ENCODE results near the gene NHERF1. TPM values are rescaled to one million over a fixed set of nuclear protein-coding genes. Genes with fewer than 3 reads are reported as not detected.

The NHERF1 gene
- total and polyA plus RNA-seq, 5 donors: 6.1 to 11.6 (median 9.2) TPM

- Histone ChIP-seq H3K9me3 (ENCODE audit: control insufficient read depth, low read length) (no peaks in the 10 kb centered on the region), H3K4me3 (ENCODE audit: low read length) (peak overlapping the region; percentile 73), H3K27me3 (ENCODE audit: control insufficient read depth, insufficient read depth) (no peaks in the 10 kb centered on the region), H3K27ac (ENCODE audit: low read length) (no peak overlapping the region), H3K4me1 (ENCODE audit: control insufficient read depth, insufficient read depth, low read length) (peaks cover 6% of the 10 kb centered on the region)
- intact Hi-C loops (cut with DNase I): no loop called here
- 67% methylated on average over 13 of the region's 13 CpGs for WGBS
- ATAC-seq (no peak), DNase-seq (peak in 2 of 3 donors; percentile 27 to 36)
Observed at GRCh38 chr17:74750327-74751069, 2.1 kb downstream of the NHERF1 start.

- no peaks in the 10 kb centered on the region for H3K27me3 ChIP-seq (ENCODE audit: control insufficient read depth, insufficient read depth)
- 85% methylated on average over 9 of the region's 9 CpGs for WGBS
- ATAC-seq (no peak), DNase-seq (peak in 1 of 3 donors; percentile 13)
- no peaks in the 10 kb centered on the region for H3K9me3 ChIP-seq (ENCODE audit: control insufficient read depth, low read length)
- H3K4me1 ChIP-seq (ENCODE audit: control insufficient read depth, insufficient read depth, low read length): peaks cover 6% of the 10 kb centered on the region
- intact Hi-C loops (cut with DNase I): no loop called here
- no peak overlapping the region for H3K4me3 ChIP-seq (ENCODE audit: low read length)
- H3K27ac ChIP-seq (ENCODE audit: low read length): no peak overlapping the region
Observed at GRCh38 chr17:74752415-74752814, 4.0 kb downstream of the NHERF1 start.

GRCh38 chr17:74752822-74753401 is 4.5 kb downstream of the NHERF1 start:
- Histone ChIP-seq H3K27me3 (ENCODE audit: control insufficient read depth, insufficient read depth) (no peaks in the 10 kb centered on the region), H3K4me3 (ENCODE audit: low read length) (no peak overlapping the region), H3K4me1 (ENCODE audit: control insufficient read depth, insufficient read depth, low read length) (peaks cover 9% of the 10 kb centered on the region), H3K9me3 (ENCODE audit: control insufficient read depth, low read length) (no peaks in the 10 kb centered on the region), H3K27ac (ENCODE audit: low read length) (no peak overlapping the region)
- intact Hi-C loops (cut with DNase I): no loop called here
- DNase-seq (peak in 2 of 3 donors; percentile 7 to 30), ATAC-seq (no peak)
- WGBS: 92% methylated on average over 7 of the region's 7 CpGs

GRCh38 chr17:74754832-74755231 is 6.4 kb downstream of the NHERF1 start:
- ATAC-seq (no peak), DNase-seq (peak in 1 of 3 donors; percentile 2)
- no peaks in the 10 kb centered on the region for H3K9me3 ChIP-seq (ENCODE audit: control insufficient read depth, low read length)
- no peak overlapping the region for H3K27ac ChIP-seq (ENCODE audit: low read length)
- intact Hi-C loops (cut with DNase I): no loop called here
- H3K27me3 ChIP-seq (ENCODE audit: control insufficient read depth, insufficient read depth): no peaks in the 10 kb centered on the region
- H3K4me1 ChIP-seq (ENCODE audit: control insufficient read depth, insufficient read depth, low read length): peaks cover 17% of the 10 kb centered on the region
- H3K4me3 ChIP-seq (ENCODE audit: low read length): no peak overlapping the region
- WGBS: 88% methylated on average over 3 of the region's 3 CpGs

GRCh38 chr17:74755533-74755932 is 7.1 kb downstream of the NHERF1 start:
- no peak for ATAC-seq
- no peaks in the 10 kb centered on the region for H3K27me3 ChIP-seq (ENCODE audit: control insufficient read depth, insufficient read depth)
- peaks cover 11% of the 10 kb centered on the region for H3K4me1 ChIP-seq (ENCODE audit: control insufficient read depth, insufficient read depth, low read length)
- H3K4me3 ChIP-seq (ENCODE audit: low read length): no peak overlapping the region
- WGBS: 89% methylated on average over 8 of the region's 8 CpGs
- H3K9me3 ChIP-seq (ENCODE audit: control insufficient read depth, low read length): no peaks in the 10 kb centered on the region
- intact Hi-C loops (cut with DNase I): no loop called here
- no peak overlapping the region for H3K27ac ChIP-seq (ENCODE audit: low read length)
- DNase-seq: peak in 1 of 3 donors; percentile 14

- no peak overlapping the region for H3K4me3 ChIP-seq (ENCODE audit: low read length)
- no peaks in the 10 kb centered on the region for H3K27me3 ChIP-seq (ENCODE audit: control insufficient read depth, insufficient read depth)
- ATAC-seq: no peak
- H3K27ac ChIP-seq (ENCODE audit: low read length): no peak overlapping the region
- no peaks in the 10 kb centered on the region for H3K9me3 ChIP-seq (ENCODE audit: control insufficient read depth, low read length)
- H3K4me1 ChIP-seq (ENCODE audit: control insufficient read depth, insufficient read depth, low read length): peaks cover 14% of the 10 kb centered on the region
- WGBS: 64% methylated on average over 3 of the region's 3 CpGs
- intact Hi-C loops (cut with DNase I): no loop called here
- DNase-seq: no peak
Observed at GRCh38 chr17:74756891-74757290, 8.5 kb downstream of the NHERF1 start.

- H3K9me3 ChIP-seq (ENCODE audit: control insufficient read depth, low read length): no peaks in the 10 kb centered on the region
- H3K27me3 ChIP-seq (ENCODE audit: control insufficient read depth, insufficient read depth): no peaks in the 10 kb centered on the region
- ATAC-seq (peak; percentile 31 to 32), DNase-seq (peak in 2 of 3 donors; percentile 64 to 88)
- H3K4me3 ChIP-seq (ENCODE audit: low read length): no peak overlapping the region
- intact Hi-C loops (cut with DNase I): no loop called here
- WGBS: 54% methylated on average over 3 of the region's 3 CpGs
- no peak overlapping the region for H3K27ac ChIP-seq (ENCODE audit: low read length)
- H3K4me1 ChIP-seq (ENCODE audit: control insufficient read depth, insufficient read depth, low read length): peaks cover 14% of the 10 kb centered on the region
Observed at GRCh38 chr17:74757502-74757901, 9.1 kb downstream of the NHERF1 start.

- H3K4me3 ChIP-seq (ENCODE audit: low read length): no peak overlapping the region
Observed at GRCh38 chr17:74757931-74758847, 9.8 kb downstream of the NHERF1 start.

GRCh38 chr17:74758848-74759168 is 10.4 kb downstream of the NHERF1 start:
- peaks cover 14% of the 10 kb centered on the region for H3K4me1 ChIP-seq (ENCODE audit: control insufficient read depth, insufficient read depth, low read length)
- no peak overlapping the region for H3K4me3 ChIP-seq (ENCODE audit: low read length)
- DNase-seq (peak in 1 of 3 donors; percentile 59), ATAC-seq (peak; percentile 1 to 30)
- intact Hi-C loops (cut with DNase I): no loop called here
- H3K27ac ChIP-seq (ENCODE audit: low read length): no peak overlapping the region
- H3K27me3 ChIP-seq (ENCODE audit: control insufficient read depth, insufficient read depth): no peaks in the 10 kb centered on the region
- 85% methylated on average over 2 of the region's 2 CpGs for WGBS
- H3K9me3 ChIP-seq (ENCODE audit: control insufficient read depth, low read length): no peaks in the 10 kb centered on the region

More at GRCh38 chr17:74757931-74758847, 9.8 kb downstream of the NHERF1 start:
- no peak overlapping the region for H3K27ac ChIP-seq (ENCODE audit: low read length)
- no peaks in the 10 kb centered on the region for H3K27me3 ChIP-seq (ENCODE audit: control insufficient read depth, insufficient read depth)
- ATAC-seq (peak; percentile 20 to 49), DNase-seq (peak in 1 of 3 donors; percentile 68)
- WGBS: 38% methylated on average over 26 of the region's 26 CpGs
- no peaks in the 10 kb centered on the region for H3K9me3 ChIP-seq (ENCODE audit: control insufficient read depth, low read length)
- intact Hi-C loops (cut with DNase I): no loop called here
- peaks cover 14% of the 10 kb centered on the region for H3K4me1 ChIP-seq (ENCODE audit: control insufficient read depth, insufficient read depth, low read length)

- no peaks in the 10 kb centered on the region for H3K27me3 ChIP-seq (ENCODE audit: control insufficient read depth, insufficient read depth)
- no peak overlapping the region for H3K27ac ChIP-seq (ENCODE audit: low read length)
- 85% methylated on average over 9 of the region's 9 CpGs for WGBS
- peak in 1 of 3 donors; percentile 57 for DNase-seq
- H3K4me3 ChIP-seq (ENCODE audit: low read length): no peak overlapping the region
- intact Hi-C loops (cut with DNase I): no loop called here
- H3K9me3 ChIP-seq (ENCODE audit: control insufficient read depth, low read length): no peaks in the 10 kb centered on the region
- ATAC-seq: no peak
- H3K4me1 ChIP-seq (ENCODE audit: control insufficient read depth, insufficient read depth, low read length): peaks cover 14% of the 10 kb centered on the region
Observed at GRCh38 chr17:74759243-74759801, 10.9 kb downstream of the NHERF1 start.
